ENCODE results near the gene ATP2B2. TPM values are rescaled to one million over a fixed set of nuclear protein-coding genes. Genes with fewer than 3 reads are reported as not detected.

ATP2B2 gene
- total RNA-seq, 4 donors from 2014 or later: 0.31 to 2.9 (median 1.8) TPM

DNA sequence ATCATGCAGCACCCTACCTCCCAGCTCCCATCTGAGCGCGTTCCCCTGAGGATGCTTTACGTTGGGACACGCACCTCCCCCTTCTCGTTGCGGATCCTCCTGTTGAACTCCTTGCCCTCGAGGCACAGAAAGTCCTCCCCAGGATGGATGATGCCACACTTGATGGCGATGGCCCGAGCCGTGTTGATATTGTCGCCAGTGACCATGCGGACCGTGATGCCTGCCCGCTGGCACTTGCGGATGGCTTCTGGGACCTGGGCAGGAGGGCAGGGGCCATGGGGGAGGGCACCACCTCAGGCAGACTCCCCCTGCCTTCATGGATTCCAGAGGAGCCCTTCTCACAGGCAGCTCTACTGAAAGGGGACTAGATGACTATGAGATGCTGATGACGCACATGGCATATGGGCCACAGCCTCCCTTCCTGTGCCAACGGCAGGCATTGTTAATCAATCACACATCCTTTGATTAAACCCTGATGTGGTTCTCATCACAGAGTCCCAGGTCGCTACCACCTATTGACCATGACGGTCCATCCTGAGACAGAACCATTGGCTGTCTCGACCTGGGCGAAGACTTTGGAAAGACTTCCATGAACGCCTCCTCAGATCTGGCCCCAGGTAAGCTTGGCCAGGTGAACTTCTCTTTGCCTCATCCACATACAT lies 154.9 kb downstream of the ATP2B2 start:
- H3K9me3 ChIP-seq: no peaks in the 10 kb centered on the region
- intact Hi-C loops (cut with DNase I; ENCODE audit: low total_unique reads) (no loop called here), in situ Hi-C loops (cut with MboI; ENCODE audit: low sequenced_read_pairs in 4 of 4) (loop anchor here (10.0 to 25.0 kb wide), 2 partner anchors 384 to 387 kb away; no protein-coding TSS in a partner anchor)
- H3K36me3 ChIP-seq: no peaks in the 10 kb centered on the region
- no peak overlapping the region for H3K4me3 ChIP-seq
- no peak for ATAC-seq
- DNase-seq: no peak
- H3K27me3 ChIP-seq: no peaks in the 10 kb centered on the region
- no peak for TF ChIP-seq POLR2A (IDR thresholded peaks at IDR 0.05)
- TF ChIP-seq, protein P1, sequence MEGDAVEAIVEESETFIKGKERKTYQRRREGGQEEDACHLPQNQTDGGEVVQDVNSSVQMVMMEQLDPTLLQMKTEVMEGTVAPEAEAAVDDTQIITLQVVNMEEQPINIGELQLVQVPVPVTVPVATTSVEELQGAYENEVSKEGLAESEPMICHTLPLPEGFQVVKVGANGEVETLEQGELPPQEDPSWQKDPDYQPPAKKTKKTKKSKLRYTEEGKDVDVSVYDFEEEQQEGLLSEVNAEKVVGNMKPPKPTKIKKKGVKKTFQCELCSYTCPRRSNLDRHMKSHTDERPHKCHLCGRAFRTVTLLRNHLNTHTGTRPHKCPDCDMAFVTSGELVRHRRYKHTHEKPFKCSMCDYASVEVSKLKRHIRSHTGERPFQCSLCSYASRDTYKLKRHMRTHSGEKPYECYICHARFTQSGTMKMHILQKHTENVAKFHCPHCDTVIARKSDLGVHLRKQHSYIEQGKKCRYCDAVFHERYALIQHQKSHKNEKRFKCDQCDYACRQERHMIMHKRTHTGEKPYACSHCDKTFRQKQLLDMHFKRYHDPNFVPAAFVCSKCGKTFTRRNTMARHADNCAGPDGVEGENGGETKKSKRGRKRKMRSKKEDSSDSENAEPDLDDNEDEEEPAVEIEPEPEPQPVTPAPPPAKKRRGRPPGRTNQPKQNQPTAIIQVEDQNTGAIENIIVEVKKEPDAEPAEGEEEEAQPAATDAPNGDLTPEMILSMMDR (IDR thresholded peaks at IDR 0.05 in 4 of 5, conservative IDR thresholded peaks at IDR 0.05 in 1 of 5): no peak
- H3K4me1 ChIP-seq: no peaks in the 10 kb centered on the region
- no peak overlapping the region for H3K27ac ChIP-seq

DNA sequence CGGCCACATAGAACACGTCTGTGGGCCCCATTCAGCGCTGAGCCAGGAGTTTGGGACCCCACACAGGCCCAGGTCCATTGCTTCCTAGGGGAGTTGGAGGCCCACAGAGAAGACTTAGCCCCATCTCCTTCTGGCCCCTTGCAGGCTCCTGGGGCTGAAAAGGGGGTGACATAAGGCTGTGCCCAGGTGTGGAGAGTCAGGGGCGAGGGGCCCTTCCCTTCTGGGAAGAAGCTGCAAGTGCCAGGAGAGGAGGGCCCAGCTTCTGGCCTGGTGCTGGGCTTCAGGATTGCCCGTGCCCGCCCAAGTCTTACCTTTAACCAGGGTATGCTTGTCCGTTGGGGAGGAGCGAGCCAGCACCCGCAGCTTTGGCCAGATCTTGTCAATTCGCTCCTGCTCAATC lies 155.6 kb downstream of the ATP2B2 start:
- DNase-seq (no peak), ATAC-seq (no peak)
- no peaks in the 10 kb centered on the region for H3K36me3 ChIP-seq
- no peak overlapping the region for H3K4me3 ChIP-seq
- no peaks in the 10 kb centered on the region for H3K9me3 ChIP-seq
- TF ChIP-seq, protein P1 (IDR thresholded peaks at IDR 0.05 in 4 of 5, conservative IDR thresholded peaks at IDR 0.05 in 1 of 5): no peak
- TF ChIP-seq POLR2A (IDR thresholded peaks at IDR 0.05): no peak
- intact Hi-C loops (cut with DNase I; ENCODE audit: low total_unique reads): no loop called here
- in situ Hi-C loops (cut with MboI; ENCODE audit: low sequenced_read_pairs in 4 of 4): loop anchor here (10.0 to 25.0 kb wide), 2 partner anchors 385 to 388 kb away; no protein-coding TSS in a partner anchor
- no peaks in the 10 kb centered on the region for H3K4me1 ChIP-seq
- no peaks in the 10 kb centered on the region for H3K27me3 ChIP-seq
- no peak overlapping the region for H3K27ac ChIP-seq

DNA sequence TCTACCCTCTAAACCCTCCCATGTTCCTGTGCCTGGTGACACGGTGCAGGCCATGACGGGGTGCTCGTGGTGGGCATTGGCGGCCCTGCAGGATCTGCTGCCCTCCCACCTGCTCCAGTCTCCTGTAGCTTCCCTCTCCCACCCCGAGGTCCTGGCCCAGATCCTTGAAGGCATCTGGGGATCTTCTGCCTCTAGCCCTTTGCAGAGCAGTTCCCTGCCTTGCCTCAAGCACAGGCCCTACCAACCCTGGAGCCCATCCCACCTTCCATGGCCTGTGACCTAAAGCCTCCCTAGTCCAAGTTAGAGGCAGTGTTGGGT lies 157.0 kb downstream of the ATP2B2 start:
- ATAC-seq (no peak), DNase-seq (no peak)
- Histone ChIP-seq H3K9me3 (no peaks in the 10 kb centered on the region), H3K27me3 (no peaks in the 10 kb centered on the region), H3K4me3 (no peak overlapping the region), H3K4me1 (no peaks in the 10 kb centered on the region), H3K27ac (no peak overlapping the region), H3K36me3 (no peaks in the 10 kb centered on the region)
- TF ChIP-seq, protein P1 (IDR thresholded peaks at IDR 0.05 in 4 of 5, conservative IDR thresholded peaks at IDR 0.05 in 1 of 5): no peak
- TF ChIP-seq POLR2A (IDR thresholded peaks at IDR 0.05): no peak
- in situ Hi-C loops (cut with MboI; ENCODE audit: low sequenced_read_pairs in 4 of 4): no loop called here
- intact Hi-C loops (cut with DNase I; ENCODE audit: low total_unique reads): no loop called here

DNA sequence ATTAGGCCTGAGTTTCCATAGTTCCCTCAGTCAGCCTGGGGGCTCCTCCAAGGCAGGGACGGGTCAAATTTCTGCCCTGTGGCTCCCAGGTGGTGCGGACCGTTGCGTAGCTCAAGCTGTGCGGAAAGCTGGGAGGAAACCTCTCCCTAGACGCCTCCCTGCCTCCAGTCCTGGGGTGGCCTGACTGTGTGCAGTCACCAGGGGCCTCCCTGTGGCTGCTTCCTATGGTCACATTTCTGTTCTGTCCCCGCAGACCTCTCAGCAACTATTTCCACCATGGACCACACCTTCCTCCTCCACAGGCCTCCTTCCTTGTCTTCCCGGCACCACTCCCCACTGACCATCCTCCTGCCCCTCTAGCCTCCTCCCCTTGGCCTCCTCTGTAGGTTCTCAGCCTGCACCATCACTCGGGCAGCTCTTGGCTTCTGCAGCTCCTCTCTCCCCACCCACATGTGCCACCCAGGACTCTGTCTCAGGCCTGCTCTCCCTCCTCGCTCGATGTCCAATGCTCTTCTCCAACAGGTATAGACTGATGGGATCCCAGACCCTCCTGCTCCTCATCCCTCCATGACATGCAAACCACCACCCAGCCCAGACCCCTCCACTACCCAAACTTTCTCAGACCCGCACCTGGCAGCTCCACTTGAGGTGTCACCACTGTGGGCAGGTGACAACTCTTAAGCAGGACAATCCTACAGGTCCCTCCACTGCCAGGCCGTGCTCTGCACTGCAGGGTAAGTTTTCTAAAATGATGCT lies 157.6 kb downstream of the ATP2B2 start:
- no peak for ATAC-seq
- Histone ChIP-seq H3K9me3 (no peaks in the 10 kb centered on the region), H3K4me3 (no peak overlapping the region), H3K27ac (no peak overlapping the region), H3K36me3 (no peaks in the 10 kb centered on the region), H3K4me1 (no peaks in the 10 kb centered on the region), H3K27me3 (no peaks in the 10 kb centered on the region)
- TF ChIP-seq POLR2A (IDR thresholded peaks at IDR 0.05): no peak
- TF ChIP-seq, protein P1 (IDR thresholded peaks at IDR 0.05 in 4 of 5, conservative IDR thresholded peaks at IDR 0.05 in 1 of 5): no peak
- DNase-seq: no peak
- intact Hi-C loops (cut with DNase I; ENCODE audit: low total_unique reads) (no loop called here), in situ Hi-C loops (cut with MboI; ENCODE audit: low sequenced_read_pairs in 4 of 4) (no loop called here)
